Measurements from ENCODE around the gene FNDC3B. TPM values are rescaled to one million over a fixed set of nuclear protein-coding genes. Genes with fewer than 3 reads are reported as not detected.

The FNDC3B gene
- total RNA-seq, 1 experiment from 2014 or later: 173 TPM

GRCh38 chr3:172259111-172259541, 219.7 kb downstream of the FNDC3B start:
- ChIA-PET POLR2A (no interaction called here), CTCF (no interaction called here)
- no peak overlapping the region for H3K4me3 ChIP-seq (ENCODE audit: low read depth in 2 of 2, low read length in 2 of 2)
- ATAC-seq (no peak), DNase-seq (ENCODE audit: low read depth, low spot score) (no peak)
- no peaks in the 10 kb centered on the region for H3K4me1 ChIP-seq (ENCODE audit: control insufficient read depth, insufficient read depth, low read length)
- H3K27me3 ChIP-seq (ENCODE audit: control insufficient read depth, insufficient read depth, low read length): no peaks in the 10 kb centered on the region
- no peaks in the 10 kb centered on the region for H3K9me3 ChIP-seq (ENCODE audit: control insufficient read depth, insufficient read depth, low read depth, low read length)
- TF ChIP-seq, protein P1, sequence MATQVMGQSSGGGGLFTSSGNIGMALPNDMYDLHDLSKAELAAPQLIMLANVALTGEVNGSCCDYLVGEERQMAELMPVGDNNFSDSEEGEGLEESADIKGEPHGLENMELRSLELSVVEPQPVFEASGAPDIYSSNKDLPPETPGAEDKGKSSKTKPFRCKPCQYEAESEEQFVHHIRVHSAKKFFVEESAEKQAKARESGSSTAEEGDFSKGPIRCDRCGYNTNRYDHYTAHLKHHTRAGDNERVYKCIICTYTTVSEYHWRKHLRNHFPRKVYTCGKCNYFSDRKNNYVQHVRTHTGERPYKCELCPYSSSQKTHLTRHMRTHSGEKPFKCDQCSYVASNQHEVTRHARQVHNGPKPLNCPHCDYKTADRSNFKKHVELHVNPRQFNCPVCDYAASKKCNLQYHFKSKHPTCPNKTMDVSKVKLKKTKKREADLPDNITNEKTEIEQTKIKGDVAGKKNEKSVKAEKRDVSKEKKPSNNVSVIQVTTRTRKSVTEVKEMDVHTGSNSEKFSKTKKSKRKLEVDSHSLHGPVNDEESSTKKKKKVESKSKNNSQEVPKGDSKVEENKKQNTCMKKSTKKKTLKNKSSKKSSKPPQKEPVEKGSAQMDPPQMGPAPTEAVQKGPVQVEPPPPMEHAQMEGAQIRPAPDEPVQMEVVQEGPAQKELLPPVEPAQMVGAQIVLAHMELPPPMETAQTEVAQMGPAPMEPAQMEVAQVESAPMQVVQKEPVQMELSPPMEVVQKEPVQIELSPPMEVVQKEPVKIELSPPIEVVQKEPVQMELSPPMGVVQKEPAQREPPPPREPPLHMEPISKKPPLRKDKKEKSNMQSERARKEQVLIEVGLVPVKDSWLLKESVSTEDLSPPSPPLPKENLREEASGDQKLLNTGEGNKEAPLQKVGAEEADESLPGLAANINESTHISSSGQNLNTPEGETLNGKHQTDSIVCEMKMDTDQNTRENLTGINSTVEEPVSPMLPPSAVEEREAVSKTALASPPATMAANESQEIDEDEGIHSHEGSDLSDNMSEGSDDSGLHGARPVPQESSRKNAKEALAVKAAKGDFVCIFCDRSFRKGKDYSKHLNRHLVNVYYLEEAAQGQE (IDR thresholded peaks at IDR 0.05; ENCODE audit: insufficient read depth in 1 of 2, low read depth in 2 of 2, low read length in 1 of 2): no peak
- TF ChIP-seq POLR2AphosphoS5 (IDR thresholded peaks at IDR 0.05; ENCODE audit: low read depth, low read length) (no peak), TCF7L2 (IDR thresholded peaks at IDR 0.05; ENCODE audit: low read depth, low read length) (no peak), SIN3A (IDR thresholded peaks at IDR 0.05; ENCODE audit: borderline replicate concordance, insufficient read depth, low read depth, low read length) (no peak)
- TF ChIP-seq, protein P2, sequence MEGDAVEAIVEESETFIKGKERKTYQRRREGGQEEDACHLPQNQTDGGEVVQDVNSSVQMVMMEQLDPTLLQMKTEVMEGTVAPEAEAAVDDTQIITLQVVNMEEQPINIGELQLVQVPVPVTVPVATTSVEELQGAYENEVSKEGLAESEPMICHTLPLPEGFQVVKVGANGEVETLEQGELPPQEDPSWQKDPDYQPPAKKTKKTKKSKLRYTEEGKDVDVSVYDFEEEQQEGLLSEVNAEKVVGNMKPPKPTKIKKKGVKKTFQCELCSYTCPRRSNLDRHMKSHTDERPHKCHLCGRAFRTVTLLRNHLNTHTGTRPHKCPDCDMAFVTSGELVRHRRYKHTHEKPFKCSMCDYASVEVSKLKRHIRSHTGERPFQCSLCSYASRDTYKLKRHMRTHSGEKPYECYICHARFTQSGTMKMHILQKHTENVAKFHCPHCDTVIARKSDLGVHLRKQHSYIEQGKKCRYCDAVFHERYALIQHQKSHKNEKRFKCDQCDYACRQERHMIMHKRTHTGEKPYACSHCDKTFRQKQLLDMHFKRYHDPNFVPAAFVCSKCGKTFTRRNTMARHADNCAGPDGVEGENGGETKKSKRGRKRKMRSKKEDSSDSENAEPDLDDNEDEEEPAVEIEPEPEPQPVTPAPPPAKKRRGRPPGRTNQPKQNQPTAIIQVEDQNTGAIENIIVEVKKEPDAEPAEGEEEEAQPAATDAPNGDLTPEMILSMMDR (IDR thresholded peaks at IDR 0.05): no peak
- intact Hi-C loops (cut with micrococcal nuclease; ENCODE audit: unreplicated experiment) (no loop called here), in situ Hi-C loops (cut with HindIII; ENCODE audit: low pct_unique_long_range_greater_than_20kb, low sequenced_read_pairs) (no loop called here)
- H3K27ac ChIP-seq (ENCODE audit: low read length): no peak overlapping the region
- BruUV-seq (replicated peaks): no TSS peak
- H3K36me3 ChIP-seq (ENCODE audit: control insufficient read depth, insufficient read depth, low read length): peaks cover 3% of the 10 kb centered on the region; the same call in 1 of the 2 replicates

DNA sequence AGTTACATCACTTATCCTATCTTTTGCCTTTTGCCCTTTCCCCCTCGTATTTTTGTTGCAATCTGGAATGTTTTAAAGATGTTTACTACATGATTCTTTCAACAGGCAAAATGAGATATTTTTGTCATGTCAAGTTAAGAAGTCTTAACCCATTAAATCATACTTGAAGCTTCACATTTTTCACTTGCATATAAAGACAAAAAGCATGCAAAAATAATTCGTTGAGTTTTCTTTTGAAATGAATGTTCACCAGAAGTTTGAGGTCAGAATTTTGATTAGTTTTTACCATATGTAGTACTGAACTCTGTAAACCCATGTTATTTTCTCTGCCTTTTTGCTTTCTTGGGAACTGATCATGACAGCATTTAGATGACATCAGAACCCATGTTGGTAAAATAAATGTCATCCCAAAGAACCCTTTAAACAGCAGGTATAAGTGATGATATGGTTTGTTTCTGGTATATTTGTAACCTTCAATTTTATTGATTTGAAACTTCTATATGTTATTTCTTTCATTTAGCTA, 220.4 kb downstream of the FNDC3B start:
- ATAC-seq (no peak), DNase-seq (ENCODE audit: low read depth, low spot score) (no peak)
- peaks cover 3% of the 10 kb centered on the region; the same call in 1 of the 2 replicates for H3K36me3 ChIP-seq (ENCODE audit: control insufficient read depth, insufficient read depth, low read length)
- H3K27ac ChIP-seq (ENCODE audit: low read length): no peak overlapping the region
- intact Hi-C loops (cut with micrococcal nuclease; ENCODE audit: unreplicated experiment) (no loop called here), in situ Hi-C loops (cut with HindIII; ENCODE audit: low pct_unique_long_range_greater_than_20kb, low sequenced_read_pairs) (no loop called here)
- BruUV-seq (replicated peaks): no TSS peak
- H3K4me3 ChIP-seq (ENCODE audit: low read depth in 2 of 2, low read length in 2 of 2): no peak overlapping the region
- no peak for TF ChIP-seq POLR2AphosphoS5 (IDR thresholded peaks at IDR 0.05; ENCODE audit: low read depth, low read length)
- TF ChIP-seq TCF7L2 (IDR thresholded peaks at IDR 0.05; ENCODE audit: low read depth, low read length): no peak
- no peak for TF ChIP-seq SIN3A (IDR thresholded peaks at IDR 0.05; ENCODE audit: borderline replicate concordance, insufficient read depth, low read depth, low read length)
- H3K4me1 ChIP-seq (ENCODE audit: control insufficient read depth, insufficient read depth, low read length): no peaks in the 10 kb centered on the region
- POLR2A ChIA-PET: no interaction called here
- H3K9me3 ChIP-seq (ENCODE audit: control insufficient read depth, insufficient read depth, low read depth, low read length): no peaks in the 10 kb centered on the region
- CTCF ChIA-PET: no interaction called here
- H3K27me3 ChIP-seq (ENCODE audit: control insufficient read depth, insufficient read depth, low read length): no peaks in the 10 kb centered on the region

GRCh38 chr3:172260381-172260780, 221.0 kb downstream of the FNDC3B start:
- peaks cover 3% of the 10 kb centered on the region; the same call in 1 of the 2 replicates for H3K36me3 ChIP-seq (ENCODE audit: control insufficient read depth, insufficient read depth, low read length)
- no peak for TF ChIP-seq POLR2AphosphoS5 (IDR thresholded peaks at IDR 0.05; ENCODE audit: low read depth, low read length)
- intact Hi-C loops (cut with micrococcal nuclease; ENCODE audit: unreplicated experiment) (no loop called here), in situ Hi-C loops (cut with HindIII; ENCODE audit: low pct_unique_long_range_greater_than_20kb, low sequenced_read_pairs) (no loop called here)
- BruUV-seq (replicated peaks): no TSS peak
- no peak overlapping the region for H3K4me3 ChIP-seq (ENCODE audit: low read depth in 2 of 2, low read length in 2 of 2)
- DNase-seq (ENCODE audit: low read depth, low spot score) (no peak), ATAC-seq (no peak)
- no peaks in the 10 kb centered on the region for H3K4me1 ChIP-seq (ENCODE audit: control insufficient read depth, insufficient read depth, low read length)
- no peaks in the 10 kb centered on the region for H3K27me3 ChIP-seq (ENCODE audit: control insufficient read depth, insufficient read depth, low read length)
- no peak overlapping the region for H3K27ac ChIP-seq (ENCODE audit: low read length)
- ChIA-PET CTCF (no interaction called here), POLR2A (interaction anchor here (0.6 to 0.7 kb wide), 2 partner anchors 21 to 242 kb away, joined by 3 read pairs; no protein-coding TSS in a partner anchor)
- no peaks in the 10 kb centered on the region for H3K9me3 ChIP-seq (ENCODE audit: control insufficient read depth, insufficient read depth, low read depth, low read length)
